GM19023 (cell line): ENCODE data around the gene SLC41A1.
"Not testable (repeated sequence)": the region's sequence is repeated elsewhere in the genome, so short reads cannot be mapped to it uniquely, and the experiment has no call there.

Experiments
- ATAC-seq: cut with Tn5 transposase; IDR thresholded peaks from one replicate; pipeline ENCODE4 v1.9.1; 2021; ENCODE audit warnings: mild to moderate bottlenecking, moderate library complexity; ENCODE audit not compliant: unreplicated experiment

SLC41A1 gene

DNA sequence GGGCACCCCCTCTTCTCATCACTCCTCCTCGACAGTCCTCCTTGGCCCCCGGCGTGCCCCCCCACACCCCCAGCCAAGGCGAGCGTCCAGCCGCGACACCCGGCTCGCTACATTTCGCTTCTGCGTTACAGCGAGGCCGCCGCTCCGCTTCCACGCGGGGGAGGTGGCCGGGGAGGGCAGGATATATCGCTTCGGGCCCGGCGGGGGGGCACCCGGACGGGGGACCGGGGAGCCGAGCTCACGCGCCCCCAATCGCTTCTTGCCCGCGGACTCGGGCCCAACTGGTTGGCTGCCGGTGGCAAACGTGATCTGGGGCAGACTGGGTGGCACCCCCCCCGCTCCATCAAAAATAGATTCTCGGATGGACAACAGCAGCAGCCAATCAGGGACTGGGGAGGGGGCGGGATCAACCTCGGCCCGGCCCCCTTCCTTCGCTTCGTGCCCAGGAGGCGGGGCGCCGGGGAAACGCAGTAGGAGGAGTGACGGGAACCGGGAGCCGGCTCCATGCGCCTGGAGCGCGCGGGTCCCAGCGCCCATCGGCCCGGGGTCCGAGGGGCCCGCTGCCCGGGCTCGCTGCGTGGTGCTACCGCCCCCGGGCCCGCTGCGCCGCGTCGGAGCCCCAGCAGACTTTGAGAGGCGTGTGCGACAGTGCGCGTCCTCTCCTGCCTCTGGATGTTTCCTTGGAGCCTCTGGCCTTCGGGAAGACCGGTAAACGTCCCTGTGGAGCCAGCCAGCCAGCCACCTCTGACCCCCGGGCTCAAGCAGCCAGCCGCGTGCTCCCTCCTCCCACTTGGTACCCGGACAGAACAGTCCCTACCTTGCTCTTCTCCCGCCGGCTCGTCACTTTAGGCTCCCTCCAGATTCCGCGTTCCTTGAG is at the start of gene SLC41A1:
SLC41A1 (minus strand) TSS at position 321 of the 877 bp plus-strand sequence. CDS start 2,757 bp downstream, outside the sequence.
- ATAC-seq = peak; percentile 84

DNA sequence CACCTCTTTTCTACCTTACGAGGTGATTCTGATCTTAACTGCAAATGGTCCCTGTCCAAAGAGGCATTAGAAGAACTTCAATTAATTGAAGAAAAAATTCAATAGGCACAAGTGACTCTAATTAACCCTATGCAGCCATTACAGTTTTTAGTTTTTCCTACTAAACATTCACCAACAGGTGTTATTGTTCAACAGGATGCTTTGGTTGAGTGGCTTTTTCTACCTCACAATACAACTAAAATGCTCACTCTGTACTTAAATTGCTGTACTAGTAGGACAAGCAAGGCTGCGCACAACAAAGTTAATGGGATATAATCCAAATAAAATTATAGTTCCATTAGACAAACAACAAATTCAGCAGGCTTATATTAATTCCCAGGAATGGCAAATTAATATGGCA is 48.5 kb upstream of the SLC41A1 start:
- no peak for ATAC-seq

- no peak for ATAC-seq
Measured at GRCh38 chr1:205858141-205858961, 45.4 kb upstream of the SLC41A1 start.

DNA sequence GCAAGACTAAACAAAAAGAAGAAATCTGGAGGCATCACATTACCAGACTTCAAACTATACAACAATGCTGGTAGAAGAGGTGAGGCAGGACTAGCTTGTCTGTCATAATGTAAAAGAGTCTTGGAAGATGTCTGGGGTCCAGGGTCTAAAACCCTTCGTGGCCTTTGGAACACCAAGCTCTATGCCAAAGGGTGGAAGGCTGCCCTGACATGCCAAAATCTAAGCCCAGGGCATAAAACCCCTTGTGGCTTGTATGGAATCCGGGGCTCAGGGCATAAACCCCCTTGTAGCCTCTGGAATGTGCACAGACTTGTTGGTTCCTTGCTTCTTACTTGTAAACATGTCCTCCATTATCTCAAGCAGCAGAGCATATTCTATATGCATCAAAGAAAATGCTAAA is 44.5 kb upstream of the SLC41A1 start:
- not testable (repeated sequence) for ATAC-seq

GRCh38 chr1:205856433-205856832 is 43.4 kb upstream of the SLC41A1 start:
- no peak for ATAC-seq

DNA sequence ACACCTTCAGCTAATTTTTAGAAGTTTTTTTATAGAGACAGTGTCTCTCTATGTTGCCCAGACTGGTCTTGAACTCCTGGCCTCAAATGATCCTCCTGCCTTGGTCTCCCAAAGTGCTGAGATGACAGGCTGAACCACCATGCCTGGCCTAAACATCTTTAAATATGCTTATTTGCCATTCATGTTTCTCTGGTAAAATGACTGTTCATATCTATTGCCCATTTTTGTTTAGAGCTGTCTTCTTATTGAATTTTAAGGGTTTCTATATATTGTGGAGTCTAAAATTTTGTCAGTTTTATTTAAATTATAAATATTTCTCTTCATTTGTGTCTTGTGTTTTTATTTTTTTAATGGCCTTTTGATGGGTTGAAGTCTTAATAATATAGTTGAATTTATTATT is 40.0 kb upstream of the SLC41A1 start:
- no peak for ATAC-seq

- ATAC-seq = no peak
Measured at GRCh38 chr1:205851993-205852392, 39.0 kb upstream of the SLC41A1 start.

DNA sequence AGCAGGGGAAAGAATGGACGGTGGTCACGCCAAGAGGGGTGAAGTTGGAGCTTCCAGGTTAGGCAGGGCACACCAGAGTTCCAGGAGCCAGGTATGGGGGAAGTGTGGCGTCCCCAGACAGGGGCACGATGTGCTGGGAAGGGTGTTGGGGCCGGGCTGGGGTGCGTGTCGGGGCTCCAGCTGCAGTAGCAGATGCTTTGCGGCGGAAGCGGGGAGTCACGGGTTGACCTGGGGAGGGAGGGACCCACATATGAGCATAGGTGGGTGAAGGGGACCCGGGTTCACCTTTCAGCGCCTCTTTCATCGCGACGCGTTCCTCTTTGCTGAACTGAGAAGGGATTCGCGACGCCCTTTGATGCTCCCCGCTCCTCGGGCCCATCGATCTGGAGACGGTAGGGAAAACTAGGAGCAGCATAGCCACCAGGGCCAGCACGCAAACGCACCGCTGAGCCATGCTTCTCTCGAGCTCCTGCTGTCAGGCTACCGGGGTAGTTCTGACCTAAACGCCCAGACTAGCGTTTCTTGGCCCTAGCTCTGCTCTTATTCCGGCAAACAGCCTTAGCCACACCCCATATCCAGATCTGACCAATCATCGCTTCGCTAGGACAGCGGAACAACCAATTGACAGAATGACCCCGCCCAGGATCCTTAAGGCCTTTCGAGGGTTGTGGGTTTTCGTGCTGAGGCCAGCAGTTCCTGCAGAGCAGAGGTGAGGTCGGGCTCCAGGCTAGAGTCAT is 36.8 kb upstream of the SLC41A1 start, which contains the start of gene PM20D1:
PM20D1 (minus strand) TSS at position 514 of the 737 bp plus-strand sequence; CDS start at position 454, 60 bp downstream.
- ATAC-seq = no peak

- no peak for ATAC-seq
Measured at GRCh38 chr1:205843036-205843859, 30.2 kb upstream of the SLC41A1 start.

DNA sequence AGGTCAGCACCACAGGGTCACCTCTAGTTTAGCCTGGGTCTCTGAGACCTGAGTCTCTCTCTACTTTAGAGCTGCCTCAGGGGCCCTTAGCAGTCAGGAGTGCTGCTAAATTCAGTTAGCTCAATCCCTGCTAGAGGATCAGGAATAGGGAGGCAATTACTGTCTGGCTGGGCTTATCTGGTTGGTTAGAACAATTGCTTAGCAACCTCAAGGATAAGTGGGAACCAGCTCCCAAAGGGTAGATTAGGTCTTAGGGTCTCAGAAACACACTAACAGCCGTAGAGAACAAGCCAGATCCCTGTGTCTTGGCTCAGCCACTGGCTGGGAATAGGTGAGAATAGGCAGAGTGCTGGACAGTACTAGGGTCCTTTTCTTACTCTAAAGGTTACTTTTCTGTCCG is 29.2 kb upstream of the SLC41A1 start:
- ATAC-seq = no peak

DNA sequence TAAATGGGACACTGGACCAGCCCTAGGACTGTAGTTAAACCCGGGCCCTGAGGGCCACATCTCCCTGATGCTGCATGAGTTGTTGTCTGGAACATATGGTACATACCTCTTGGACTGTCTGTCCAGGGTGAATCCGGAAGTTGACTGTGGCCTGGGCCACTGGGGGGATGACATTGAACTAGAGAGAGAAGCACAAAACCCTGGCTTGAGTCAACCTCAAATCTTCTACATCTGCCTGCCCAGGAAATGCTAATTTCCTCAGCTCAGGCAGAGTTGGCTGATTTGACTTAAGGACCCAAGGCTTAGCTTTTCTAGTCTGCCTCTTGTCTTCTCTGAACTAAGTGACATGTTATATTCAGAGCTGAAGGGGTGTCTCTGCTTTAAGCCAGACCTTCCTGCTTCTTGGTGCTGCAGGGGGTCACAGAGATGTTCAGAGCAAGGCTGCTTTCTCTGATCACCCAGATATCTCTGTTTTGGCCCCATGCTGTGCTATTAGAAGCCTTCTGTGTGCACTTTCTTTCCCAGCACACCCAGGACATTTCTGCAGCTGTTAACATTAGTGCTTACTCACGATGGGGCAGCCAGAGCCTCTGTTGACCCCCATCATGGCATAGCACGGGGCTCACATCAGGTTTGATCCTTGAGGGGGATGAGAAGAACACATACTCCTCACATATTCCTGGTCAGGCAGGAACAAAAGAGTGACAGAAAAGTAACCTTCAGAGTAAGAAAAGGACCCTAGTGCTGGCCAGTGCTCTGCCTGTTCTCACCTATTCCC is 27.3 kb upstream of the SLC41A1 start:
- no peak for ATAC-seq

- ATAC-seq = no peak
Measured at GRCh38 chr1:205837382-205837970, 24.5 kb upstream of the SLC41A1 start.

GRCh38 chr1:205834751-205835150 is 21.8 kb upstream of the SLC41A1 start:
- ATAC-seq = no peak

GRCh38 chr1:205832326-205832751 is 19.3 kb upstream of the SLC41A1 start:
- no peak for ATAC-seq

DNA sequence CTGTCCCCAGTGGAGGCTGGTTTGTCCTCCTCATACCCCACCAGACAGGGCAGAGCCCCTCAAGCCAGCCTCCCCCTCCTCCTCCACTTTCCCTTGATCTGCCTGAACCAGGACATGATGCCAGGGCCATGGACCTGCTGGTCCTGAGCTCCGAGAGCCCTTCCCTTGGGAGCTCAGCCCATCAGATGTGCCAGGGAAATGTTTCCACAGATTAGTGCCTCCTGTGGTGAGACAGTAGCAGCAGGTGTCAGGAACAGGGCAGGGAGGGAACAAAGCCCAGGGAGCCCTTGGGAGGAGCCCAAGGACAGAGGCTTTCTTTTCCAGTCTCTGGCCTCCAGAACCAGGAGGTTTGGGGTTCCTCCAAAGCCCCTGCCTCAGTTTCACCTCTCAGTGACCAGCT is 14.6 kb upstream of the SLC41A1 start:
- ATAC-seq = no peak

- no peak for ATAC-seq
Measured at GRCh38 chr1:205826995-205827394, 14.0 kb upstream of the SLC41A1 start.

GRCh38 chr1:205826016-205826806 is 13.2 kb upstream of the SLC41A1 start:
- no peak for ATAC-seq

DNA sequence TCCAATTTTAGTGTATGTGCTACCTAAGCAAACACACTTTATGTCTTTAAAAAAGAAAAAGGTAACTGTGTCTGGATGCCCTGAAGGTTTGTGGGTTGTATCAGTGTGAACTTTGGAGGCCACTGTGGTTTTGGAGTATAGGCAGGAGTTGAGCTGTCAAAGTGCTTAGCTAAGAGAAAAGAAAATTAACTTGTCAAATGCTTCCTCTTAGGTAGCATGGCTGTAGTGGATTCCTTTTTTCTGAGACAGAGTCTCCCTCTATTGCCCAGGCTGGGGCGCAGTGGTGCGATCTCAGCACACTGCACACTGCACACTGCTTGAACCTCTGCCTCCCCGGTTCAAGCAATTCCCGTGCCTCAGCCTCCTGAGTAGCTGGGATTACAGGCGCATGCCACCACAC is 11.2 kb upstream of the SLC41A1 start:
- ATAC-seq = no peak
